GM21717 (cell line): ENCODE results near the gene RFX5.
"Not testable (repeated sequence)": the region's sequence is repeated elsewhere in the genome, so short reads cannot be mapped to it uniquely, and the experiment has no call there.

Experiments
- ATAC-seq: cut with Tn5 transposase; IDR thresholded peaks from one replicate; pipeline ENCODE4 v1.9.1; 2021; ENCODE audit warnings: mild to moderate bottlenecking, moderate library complexity; ENCODE audit not compliant: unreplicated experiment

Gene RFX5

GRCh38 chr1:151362308-151363155, 15.5 kb upstream of the RFX5 start:
- no peak for ATAC-seq

DNA sequence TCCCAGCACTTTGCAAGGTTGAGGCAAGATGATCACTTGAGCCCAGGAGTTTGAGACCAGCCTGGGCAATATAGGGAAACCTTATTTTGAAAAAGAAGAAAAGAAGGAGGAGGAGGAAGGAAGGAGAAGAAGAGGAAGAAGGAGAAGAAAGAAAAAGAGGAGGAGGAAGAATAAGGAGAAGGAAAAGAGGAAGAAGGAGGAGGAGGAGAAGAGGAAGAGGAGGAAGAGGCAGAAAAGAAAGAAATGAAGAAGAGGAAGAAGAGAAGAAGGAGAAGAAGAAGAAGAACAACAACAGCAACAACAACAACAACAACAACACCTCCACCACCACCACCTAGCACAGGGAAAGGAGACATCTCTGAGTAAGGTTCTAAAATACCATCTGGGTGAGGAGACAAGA, 14.8 kb upstream of the RFX5 start:
- no peak for ATAC-seq

GRCh38 chr1:151356696-151357095, 9.6 kb upstream of the RFX5 start:
- ATAC-seq: no peak

DNA sequence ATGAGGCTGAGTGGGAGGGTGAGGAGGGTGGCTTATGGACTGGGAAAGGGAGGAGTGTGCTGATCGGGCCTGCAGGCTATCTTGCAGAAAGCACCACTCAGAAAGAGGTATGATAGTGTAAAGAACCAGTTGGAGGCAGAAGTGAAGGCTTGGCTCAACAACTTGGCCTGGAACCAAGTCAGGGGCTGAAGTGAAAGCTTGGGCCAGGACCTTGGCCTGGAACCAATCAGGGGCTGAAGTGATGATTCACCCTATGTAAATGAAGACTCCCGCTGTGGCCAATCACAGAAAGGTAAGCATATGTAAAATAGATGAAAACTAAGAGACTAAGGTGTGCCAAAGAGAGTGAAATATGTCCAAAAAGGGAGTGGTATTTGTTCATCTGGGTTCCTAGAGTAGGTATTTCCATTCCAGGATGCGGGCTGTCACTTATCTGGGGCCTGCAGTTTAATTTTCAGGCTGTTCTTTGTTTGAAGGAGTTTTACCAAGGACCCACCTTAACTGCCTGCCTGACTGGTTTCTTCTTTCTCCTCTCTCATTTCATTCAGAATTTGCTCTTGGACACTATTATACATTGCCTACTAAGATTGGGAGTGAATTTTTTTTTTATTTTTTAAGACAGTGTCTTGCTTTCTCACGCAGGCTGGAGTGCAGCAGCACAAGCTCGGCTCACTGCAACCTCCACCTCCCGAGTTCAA, 5.1 kb upstream of the RFX5 start:
- no peak for ATAC-seq

- ATAC-seq: not testable (repeated sequence)
Measured at GRCh38 chr1:151350323-151350722, 3.3 kb upstream of the RFX5 start.

- no peak for ATAC-seq
Measured at GRCh38 chr1:151347523-151348246, 633 bp upstream of the RFX5 start.

- ATAC-seq: no peak
Measured at GRCh38 chr1:151346082-151346768, 827 bp downstream of the RFX5 start.

DNA sequence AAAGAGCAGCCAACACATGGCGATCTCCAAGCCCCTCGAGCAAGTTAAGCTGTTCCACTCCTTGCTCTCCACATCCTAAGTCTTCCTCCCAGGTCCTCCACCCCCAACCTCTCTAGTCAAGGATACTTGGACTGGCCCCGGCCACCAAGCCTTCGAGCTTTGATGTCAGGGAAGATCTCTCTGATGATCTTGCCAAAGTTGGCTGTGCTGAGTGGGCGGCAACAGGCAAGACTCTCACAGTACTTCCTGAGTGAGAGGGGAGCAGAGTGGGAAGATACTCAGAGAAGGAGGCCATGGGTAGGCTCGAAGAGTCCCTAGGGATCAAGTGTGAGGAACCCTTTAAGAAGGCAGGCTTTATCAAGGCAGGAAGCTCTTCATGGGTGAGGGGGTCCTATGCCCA, 2.8 kb downstream of the RFX5 start:
- no peak for ATAC-seq

DNA sequence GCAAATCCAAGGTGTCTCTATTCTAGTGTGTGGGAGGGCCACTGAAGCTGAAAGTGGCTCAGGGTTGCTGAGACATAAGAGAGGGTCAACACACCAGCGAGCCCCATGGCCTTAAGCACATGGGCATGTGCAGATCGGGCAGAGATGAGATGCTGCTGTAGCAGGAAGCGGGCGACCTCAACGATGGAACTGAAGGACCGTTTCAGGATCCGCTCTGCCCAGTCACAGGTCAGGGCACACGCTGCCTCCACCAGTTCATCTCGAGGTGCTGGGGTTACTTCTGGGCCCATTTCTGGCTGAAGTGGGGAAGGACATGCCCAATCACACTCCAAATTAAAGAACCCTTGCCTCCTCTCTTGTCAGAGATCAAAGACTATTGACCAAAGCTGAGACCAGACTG, 3.5 kb downstream of the RFX5 start:
- no peak for ATAC-seq

DNA sequence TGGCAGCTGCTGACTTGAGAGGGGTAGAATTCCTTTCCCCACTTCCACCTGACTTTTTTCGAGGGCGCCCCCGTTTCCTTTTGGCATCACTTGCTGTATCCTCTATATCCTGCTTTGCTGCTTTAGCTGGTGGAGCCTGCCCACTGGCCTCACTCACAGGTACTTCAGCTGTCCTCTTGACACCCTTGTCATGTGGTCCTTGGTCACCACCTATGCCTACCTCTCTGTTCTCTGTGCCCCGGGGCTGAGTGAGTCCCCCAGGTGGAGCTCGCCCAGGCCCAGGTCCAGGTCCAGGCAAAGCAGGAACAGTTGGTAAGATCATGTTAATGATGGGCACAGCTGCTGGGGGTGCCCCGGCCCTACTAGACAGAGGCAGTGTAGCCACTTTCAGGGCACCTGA, 4.5 kb downstream of the RFX5 start:
- ATAC-seq: no peak

DNA sequence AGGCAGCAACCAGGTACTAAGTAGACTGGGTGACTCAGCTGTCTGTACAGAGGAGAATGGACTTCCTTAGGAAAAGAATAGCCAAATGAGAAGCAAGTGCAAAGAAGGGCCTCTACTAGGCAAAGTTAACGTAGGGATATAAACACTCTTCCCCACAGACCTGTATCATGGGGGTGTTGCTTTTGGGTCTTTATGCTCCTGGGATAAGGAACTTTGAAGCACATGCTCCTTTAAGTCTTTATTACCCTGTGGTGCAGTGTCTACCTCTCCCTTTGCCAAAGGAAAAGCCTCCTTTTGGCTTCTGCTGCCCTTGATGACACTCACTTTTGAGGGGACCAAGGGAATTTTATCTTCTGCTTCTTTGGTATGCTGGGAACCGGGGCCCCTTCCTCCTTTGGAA, 5.0 kb downstream of the RFX5 start:
- no peak for ATAC-seq

- no peak for ATAC-seq
Measured at GRCh38 chr1:151340870-151341754, 5.9 kb downstream of the RFX5 start.

DNA sequence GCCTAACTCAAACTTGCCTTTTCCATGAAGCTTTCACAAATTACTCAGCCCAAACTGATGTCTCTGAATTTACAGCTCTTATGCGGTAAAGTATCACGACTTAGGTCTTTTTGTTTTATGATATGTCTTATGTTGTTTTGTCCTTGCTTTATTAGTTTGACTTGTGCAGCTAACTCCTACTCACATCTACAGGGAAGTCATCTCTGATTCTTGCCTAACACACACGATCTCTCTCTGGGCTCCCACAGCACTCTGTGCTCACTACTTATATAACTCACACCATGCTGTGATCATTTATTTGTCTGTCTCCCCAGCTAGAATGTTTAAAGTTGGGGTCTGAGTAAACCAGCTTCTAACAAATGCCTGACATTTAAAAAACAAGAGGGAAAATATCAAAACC, 10.5 kb downstream of the RFX5 start:
- ATAC-seq: no peak

DNA sequence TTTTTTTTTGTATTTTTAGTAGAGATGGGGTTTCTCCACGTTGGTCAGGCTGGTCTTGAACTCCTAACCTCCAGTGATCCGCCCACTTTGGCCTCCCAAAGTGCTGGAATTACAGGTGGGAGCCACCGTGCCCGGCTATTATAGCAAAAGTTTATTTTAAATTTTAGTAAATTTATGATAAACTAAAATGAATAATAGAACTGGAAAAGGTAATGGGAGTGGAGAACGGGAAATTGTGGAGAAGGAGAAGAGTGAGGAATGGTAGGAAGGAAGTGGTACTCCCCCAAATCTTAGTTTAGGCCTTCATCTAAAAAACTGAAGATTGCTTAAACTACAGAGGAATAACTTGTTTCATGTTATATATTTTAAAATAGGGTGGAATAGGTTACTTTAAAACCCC, 12.2 kb downstream of the RFX5 start:
- no peak for ATAC-seq

- ATAC-seq: peak; percentile 7
Measured at GRCh38 chr1:151327903-151328674, 19.0 kb downstream of the RFX5 start.

- peak; percentile 78 for ATAC-seq
Measured at GRCh38 chr1:151327223-151327902, 19.7 kb downstream of the RFX5 start, which contains the start of gene PI4KB. Gene PI4KB, minus strand, starts transcription at chr1:151327416. Its CDS starts 10,935 bp downstream, at chr1:151316481.

DNA sequence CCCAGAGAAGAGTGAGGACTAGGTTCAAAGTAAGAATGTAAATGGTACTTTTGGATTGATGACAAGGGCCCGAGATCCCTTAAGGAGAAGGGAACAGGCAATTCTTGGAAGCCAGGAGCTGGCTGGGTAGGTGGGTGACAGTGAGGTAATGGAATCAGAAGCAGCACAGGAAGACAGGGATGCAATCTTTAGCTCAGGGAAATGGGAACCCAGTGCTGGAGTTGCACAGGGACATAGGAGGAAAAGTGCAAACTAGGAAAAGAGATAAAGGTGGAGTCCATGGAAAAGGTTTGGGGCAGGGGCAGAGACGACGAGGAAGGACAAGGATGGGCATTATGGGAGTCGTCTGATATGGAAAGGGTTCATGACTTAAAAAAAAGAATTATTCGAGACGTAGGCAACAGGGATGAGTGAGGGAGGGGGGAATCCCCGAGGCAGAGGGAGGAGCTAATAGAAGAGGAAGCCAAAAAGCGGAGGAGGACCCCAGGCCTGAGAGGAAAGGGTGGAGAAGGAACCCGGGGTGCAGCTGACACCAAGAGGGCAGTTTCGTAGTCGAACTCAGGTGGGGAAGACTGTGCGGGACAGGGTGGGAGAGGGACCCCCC, 20.3 kb downstream of the RFX5 start:
- ATAC-seq: peak; percentile 48
